HCT116 (cell line): ENCODE results near the gene PCDH19. TPM values are rescaled to one million over a fixed set of nuclear protein-coding genes. Genes with fewer than 3 reads are reported as not detected.

Experiments
- ATAC-seq: fragments of 200-7000 bp; cut with Tn5 transposase; 2 replicates; pipeline ENCODE4 v1.9.1; 2020; ENCODE audit warnings: mild to moderate bottlenecking, moderate library complexity
- BruUV-seq: library from RNA; stranded (reverse); fragments of 400-500 nt; replicated peaks from 2 replicates; lab custom pipeline; 2021; lab: Mats Ljungman, UMichigan
- CTCF ChIA-PET: fragments of 300-600 bp; sonication (Branson Sonifier 250); formaldehyde crosslinking; loops from one replicate; lab custom pipeline; 2021; ENCODE audit warnings: antibody characterized with exemption; lab: Charles Lee
- POLR2A ChIA-PET: fragments of 300-600, 350-600 bp; sonication (Branson Sonifier 250); formaldehyde crosslinking; loops from one replicate; lab custom pipeline; 2021; ENCODE audit warnings: antibody characterized with exemption; lab: Charles Lee
- RAD21 ChIA-PET, 2 experiments: fragments of 300-600 bp; sonication (Branson Sonifier 250); formaldehyde crosslinking; loops; one replicate each; lab custom pipeline; 2023; ENCODE audit warnings: low total read pairs in 2 of 2; ENCODE audit not compliant: uncharacterized antibody in 2 of 2, unreplicated experiment in 2 of 2, low non-redundant PET in 1 of 2; lab: Charles Lee
- DNase-seq: peaks from one replicate; pipeline ENCODE4 v3.0.0-alpha.2; 2010; ENCODE audit warnings: low read depth, low spot score
- H2AFZ ChIP-seq: fragments of 200-600 bp; shearing (Covaris generic), sonication (generic); 2 replicates; pipeline ENCODE4 v1.6.1; 2017; ENCODE audit warnings: low read depth, mixed run types, mixed read lengths, antibody characterized with exemption, low read length; ENCODE audit not compliant: poor library complexity, severe bottlenecking
- H3K27ac ChIP-seq: 2 replicates; pipeline ENCODE4 v1.5.1; 2012; ENCODE audit warnings: low read depth, low read length
- H3K27me3 ChIP-seq: fragments of 200-600 bp; sonication (generic); 2 replicates; pipeline ENCODE4 v1.6.1; 2016; ENCODE audit warnings: mixed run types, low read length, mixed read lengths; ENCODE audit not compliant: insufficient read depth
- H3K36me3 ChIP-seq, 2 experiments: fragments of 200-500 bp in 1 of 2; fragments of 200-600 bp in 1 of 2; sonication (Bioruptor generic) in 1 of 2; sonication (generic) in 1 of 2; 2 replicates each; pipeline versions ENCODE4 v1.5.1 to v1.6.1; 2014 to 2016; ENCODE audit warnings: low read length in 2 of 2, inconsistent platforms in 1 of 2, mixed read lengths in 1 of 2, mixed run types in 1 of 2; ENCODE audit not compliant: insufficient read depth in 2 of 2, control insufficient read depth in 1 of 2
- H3K4me1 ChIP-seq, 2 experiments: fragments of 200-600 bp in 1 of 2; sonication (generic) in 1 of 2; 2 replicates each; pipeline versions ENCODE4 v1.5.1 to v1.6.1; 2012 to 2017; ENCODE audit warnings: low read length in 2 of 2, inconsistent platforms in 1 of 2, mild to moderate bottlenecking in 1 of 2, mixed read lengths in 1 of 2, mixed run types in 1 of 2, moderate library complexity in 1 of 2; ENCODE audit not compliant: insufficient read depth in 2 of 2, control insufficient read depth in 1 of 2
- H3K4me2 ChIP-seq: fragments of 200-600 bp; sonication (generic); 2 replicates; pipeline ENCODE4 v1.6.1; 2017; ENCODE audit warnings: mixed run types, low read length, mixed read lengths
- H3K4me3 ChIP-seq, 2 experiments: fragments of 200-600 bp in 1 of 2; sonication (generic) in 1 of 2; replicated peaks in 1 of 2; 2 replicates each; pipeline ENCODE4 v1.5.1; 2011 to 2016; ENCODE audit warnings: low read length in 2 of 2, control low read depth in 1 of 2, low read depth in 1 of 2, mild to moderate bottlenecking in 1 of 2, mixed read lengths in 1 of 2, mixed run types in 1 of 2
- H3K79me2 ChIP-seq: fragments of 200-600 bp; sonication (generic); 2 replicates; pipeline ENCODE4 v1.6.1; 2017; ENCODE audit warnings: mild to moderate bottlenecking, mixed run types, low read length, moderate library complexity, mixed read lengths; ENCODE audit not compliant: insufficient read depth
- H3K9ac ChIP-seq: fragments of 200-600 bp; sonication (generic); 2 replicates; pipeline ENCODE4 v1.6.1; 2016; ENCODE audit warnings: low read length, mixed read lengths
- H3K9me2 ChIP-seq: fragments of 200-600 bp; sonication (generic), shearing (Covaris generic); 2 replicates; pipeline ENCODE4 v1.6.1; 2017; ENCODE audit warnings: mixed run types, mild to moderate bottlenecking, moderate library complexity; ENCODE audit not compliant: insufficient read depth
- H3K9me3 ChIP-seq, 2 experiments: fragments of 200-500 bp in 1 of 2; fragments of 200-600 bp in 1 of 2; sonication (Bioruptor generic) in 1 of 2; sonication (generic) in 1 of 2; 2 replicates each; pipeline ENCODE4 v1.6.1; 2014 to 2017; ENCODE audit warnings: low read length in 2 of 2, mixed read lengths in 2 of 2, inconsistent platforms in 1 of 2, low read depth in 1 of 2, mild to moderate bottlenecking in 1 of 2, mixed run types in 1 of 2, moderate library complexity in 1 of 2; ENCODE audit not compliant: control insufficient read depth in 1 of 2, insufficient read depth in 1 of 2
- H4K20me1 ChIP-seq: fragments of 200-600 bp; sonication (generic), shearing (Covaris generic); 2 replicates; pipeline ENCODE4 v1.6.1; 2017; ENCODE audit warnings: mixed run types, mild to moderate bottlenecking, moderate library complexity; ENCODE audit not compliant: insufficient read depth
- EGR1 ChIP-seq: IDR thresholded peaks from 2 replicates; pipeline ENCODE4 v1.6.1; 2012; ENCODE audit warnings: low read depth
- EZH2 ChIP-seq: fragments of 200-600 bp; sonication (generic); IDR thresholded peaks from 2 replicates; pipeline ENCODE4 v1.6.1; 2017; ENCODE audit warnings: antibody characterized with exemption, mixed run types
- EZH2phosphoT487 ChIP-seq: fragments of 200-600 bp; IDR thresholded peaks from 2 replicates; pipeline ENCODE4 v1.6.1; 2018; ENCODE audit warnings: antibody characterized with exemption, borderline replicate concordance
- POLR2A ChIP-seq: IDR thresholded peaks from 2 replicates; pipeline ENCODE4 v1.7.0; 2011; ENCODE audit warnings: borderline replicate concordance; ENCODE audit not compliant: insufficient read depth, insufficient read length; ENCODE audit errors: extremely low read depth
- POLR2AphosphoS5 ChIP-seq: IDR thresholded peaks from 2 replicates; pipeline ENCODE4 v1.6.1; 2011; ENCODE audit warnings: mild to moderate bottlenecking, low read depth, low read length, moderate library complexity
- RAD21 ChIP-seq: IDR thresholded peaks from 2 replicates; pipeline ENCODE4 v1.6.1; 2012; ENCODE audit warnings: low read depth, mild to moderate bottlenecking
- SIN3A ChIP-seq: IDR thresholded peaks from 2 replicates; pipeline ENCODE4 v1.6.1; 2012; ENCODE audit warnings: low read depth
- TCF7L2 ChIP-seq: IDR thresholded peaks from 2 replicates; pipeline ENCODE4 v1.7.0; 2011; ENCODE audit warnings: borderline replicate concordance, inconsistent platforms; ENCODE audit not compliant: insufficient read depth, insufficient read length; ENCODE audit errors: extremely low read depth
- YY1 ChIP-seq: IDR thresholded peaks from 2 replicates; pipeline ENCODE4 v1.6.1; 2011; ENCODE audit warnings: low read length, low read depth, moderate library complexity, mild to moderate bottlenecking; ENCODE audit not compliant: insufficient replicate concordance; ENCODE audit errors: extremely low read depth
- ZFX ChIP-seq: fragments of 450-650 bp; IDR thresholded peaks from 2 replicates; pipeline ENCODE4 v1.6.1; 2017
- intact Hi-C: fragments of 100-400 bp; cut with micrococcal nuclease; formaldehyde crosslinking; loops from 2 replicates; pipeline ENCODE4 v1.10.0; 2022
- total RNA-seq: library from RNA; stranded (reverse); gene quantifications from one replicate; pipeline ENCODE4 v1.2.1, GENCODE V29; 2021; ENCODE audit not compliant: unreplicated experiment
- TF ChIP-seq, protein P1 (sequence below), 3 experiments: fragments of 200-600 bp in 1 of 3; sonication (generic) in 1 of 3; IDR thresholded peaks in 2 of 3; conservative IDR thresholded peaks in 1 of 3; 2 replicates each; pipeline ENCODE4 v1.5.1; 2012 to 2017; ENCODE audit warnings: low read depth in 2 of 3, low read length in 2 of 3, antibody characterized with exemption in 1 of 3, borderline replicate concordance in 1 of 3, control low read depth in 1 of 3, mild to moderate bottlenecking in 1 of 3, mixed read lengths in 1 of 3, mixed run types in 1 of 3, moderate library complexity in 1 of 3; ENCODE audit not compliant: insufficient read depth in 1 of 3
- TF ChIP-seq, protein P2 (sequence below): IDR thresholded peaks from 2 replicates; pipeline ENCODE4 v1.6.1; 2012

Gene PCDH19
- total RNA-seq, 1 experiment from 2014 or later = 0.32 TPM

DNA sequence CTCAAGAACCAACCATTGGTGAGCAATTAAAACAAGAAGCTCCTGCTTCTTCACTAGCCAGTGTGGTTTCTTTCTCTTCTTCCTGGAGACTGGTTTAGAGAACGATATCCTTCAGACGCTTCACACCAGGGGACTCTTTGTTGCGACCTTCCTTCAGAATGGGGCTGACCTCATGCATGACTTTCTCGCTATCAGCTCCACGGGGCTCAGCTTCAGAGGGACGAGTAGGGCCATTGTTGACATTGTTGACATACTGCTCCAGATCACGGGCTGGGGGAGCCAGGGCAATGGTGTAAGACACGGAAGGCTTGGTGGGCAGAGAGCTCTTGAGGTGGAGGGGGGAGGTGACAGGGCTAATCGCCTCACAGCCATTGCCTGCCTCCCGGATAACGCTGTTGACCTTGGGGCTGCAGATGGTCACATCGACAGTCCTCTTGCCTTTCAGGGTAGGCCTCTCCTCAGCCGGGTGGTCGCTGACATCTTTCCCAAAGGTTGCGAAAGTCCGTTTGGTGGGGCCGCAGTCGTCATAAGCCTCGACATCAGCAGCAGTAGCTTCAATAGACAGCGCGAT, 113.8 kb downstream of the PCDH19 start:
- Histone ChIP-seq H3K4me3 (no peak overlapping the region), H3K27ac (no peak overlapping the region), H3K4me1 (no peaks in the 10 kb centered on the region), H4K20me1 (no peaks in the 10 kb centered on the region), H3K9me2 (no peaks in the 10 kb centered on the region), H3K4me2 (no peak overlapping the region), H3K36me3 (no peaks in the 10 kb centered on the region), H3K27me3 (no peaks in the 10 kb centered on the region), H3K9ac (no peak overlapping the region), H3K9me3 (no peaks in the 10 kb centered on the region), H2AFZ (no peak overlapping the region), H3K79me2 (no peaks in the 10 kb centered on the region)
- no peak for ATAC-seq
- POLR2A ChIA-PET = no interaction called here
- RAD21 ChIA-PET = no interaction called here
- DNase-seq = no peak
- no peak for TF ChIP-seq EGR1
- TF ChIP-seq RAD21 = no peak
- TF ChIP-seq, protein P1, sequence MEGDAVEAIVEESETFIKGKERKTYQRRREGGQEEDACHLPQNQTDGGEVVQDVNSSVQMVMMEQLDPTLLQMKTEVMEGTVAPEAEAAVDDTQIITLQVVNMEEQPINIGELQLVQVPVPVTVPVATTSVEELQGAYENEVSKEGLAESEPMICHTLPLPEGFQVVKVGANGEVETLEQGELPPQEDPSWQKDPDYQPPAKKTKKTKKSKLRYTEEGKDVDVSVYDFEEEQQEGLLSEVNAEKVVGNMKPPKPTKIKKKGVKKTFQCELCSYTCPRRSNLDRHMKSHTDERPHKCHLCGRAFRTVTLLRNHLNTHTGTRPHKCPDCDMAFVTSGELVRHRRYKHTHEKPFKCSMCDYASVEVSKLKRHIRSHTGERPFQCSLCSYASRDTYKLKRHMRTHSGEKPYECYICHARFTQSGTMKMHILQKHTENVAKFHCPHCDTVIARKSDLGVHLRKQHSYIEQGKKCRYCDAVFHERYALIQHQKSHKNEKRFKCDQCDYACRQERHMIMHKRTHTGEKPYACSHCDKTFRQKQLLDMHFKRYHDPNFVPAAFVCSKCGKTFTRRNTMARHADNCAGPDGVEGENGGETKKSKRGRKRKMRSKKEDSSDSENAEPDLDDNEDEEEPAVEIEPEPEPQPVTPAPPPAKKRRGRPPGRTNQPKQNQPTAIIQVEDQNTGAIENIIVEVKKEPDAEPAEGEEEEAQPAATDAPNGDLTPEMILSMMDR (IDR thresholded peaks at IDR 0.05 in 2 of 3, conservative IDR thresholded peaks at IDR 0.05 in 1 of 3; ENCODE audit: borderline replicate concordance in 1 of 3, insufficient read depth in 1 of 3, low read depth in 2 of 3, low read length in 2 of 3) = no peak
- no peak for TF ChIP-seq EZH2phosphoT487
- TF ChIP-seq YY1 = no peak
- no peak for TF ChIP-seq ZFX
- TF ChIP-seq POLR2AphosphoS5 = no peak
- TF ChIP-seq EZH2 = no peak
- TF ChIP-seq, protein P2, sequence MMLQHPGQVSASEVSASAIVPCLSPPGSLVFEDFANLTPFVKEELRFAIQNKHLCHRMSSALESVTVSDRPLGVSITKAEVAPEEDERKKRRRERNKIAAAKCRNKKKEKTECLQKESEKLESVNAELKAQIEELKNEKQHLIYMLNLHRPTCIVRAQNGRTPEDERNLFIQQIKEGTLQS = no peak
- TF ChIP-seq SIN3A = no peak
- no peak for TF ChIP-seq POLR2A
- no peak for TF ChIP-seq TCF7L2
- intact Hi-C loops = no loop called here
- no TSS peak for BruUV-seq
- CTCF ChIA-PET = no interaction called here
